PC-9 (cell line): ENCODE data around the gene GNAS. TPM values are rescaled to one million over a fixed set of nuclear protein-coding genes. Genes with fewer than 3 reads are reported as not detected.

Source experiments
- BruUV-seq: library from RNA; stranded (reverse); fragments of 400-500 nt; replicated peaks from 2 replicates; lab custom pipeline; 2021; lab: Mats Ljungman, UMichigan
- CTCF ChIA-PET: fragments of 300-600 bp; sonication (Branson Sonifier 250); formaldehyde crosslinking; loops from one replicate; lab custom pipeline; 2022; ENCODE audit warnings: antibody characterized with exemption; lab: Charles Lee
- POLR2A ChIA-PET: fragments of 300-600 bp; sonication (Branson Sonifier 250); formaldehyde crosslinking; loops from one replicate; lab custom pipeline; 2022; ENCODE audit warnings: antibody characterized with exemption; ENCODE audit not compliant: unreplicated experiment; lab: Charles Lee
- DNase-seq, 2 experiments: peaks; one replicate each; pipeline versions ENCODE4 v3.0.0 to v3.0.0-alpha.2; 2015 to 2022; ENCODE audit warnings: mixed read lengths in 1 of 2
- H2AFZ ChIP-seq: fragments of 200-600 bp; sonication (generic); 2 replicates; pipeline ENCODE4 v1.8.1; 2017; ENCODE audit warnings: antibody characterized with exemption
- H3F3A ChIP-seq: fragments of 200-600 bp; sonication (generic); 2 replicates; pipeline ENCODE4 v1.8.1; 2017; ENCODE audit warnings: antibody characterized with exemption, mild to moderate bottlenecking, low read depth; ENCODE audit not compliant: insufficient read depth
- H3K27ac ChIP-seq: fragments of 200-600 bp; sonication (generic); 2 replicates; pipeline ENCODE4 v1.6.1; 2016; ENCODE audit warnings: mixed run types
- H3K27me3 ChIP-seq: fragments of 200-600 bp; sonication (generic); 2 replicates; pipeline ENCODE4 v1.6.1; 2016; ENCODE audit warnings: low read depth, mixed run types; ENCODE audit not compliant: insufficient read depth
- H3K36me3 ChIP-seq: fragments of 200-600 bp; sonication (generic); 2 replicates; pipeline ENCODE4 v1.6.1; 2016; ENCODE audit warnings: low read depth, mixed run types
- H3K4me1 ChIP-seq: fragments of 200-600 bp; sonication (generic); replicated peaks from 2 replicates; pipeline ENCODE4 v1.6.1; 2016; ENCODE audit warnings: mixed run types; ENCODE audit not compliant: insufficient read depth
- H3K4me2 ChIP-seq: fragments of 200-600 bp; sonication (generic); 2 replicates; pipeline ENCODE4 v1.6.1; 2017; ENCODE audit warnings: mixed run types
- H3K4me3 ChIP-seq: fragments of 200-600 bp; sonication (generic); 2 replicates; pipeline ENCODE4 v1.6.1; 2016; ENCODE audit warnings: mixed run types
- H3K79me2 ChIP-seq: fragments of 200-600 bp; sonication (generic); 2 replicates; pipeline ENCODE4 v1.6.1; 2017; ENCODE audit warnings: low read depth, mixed run types
- H3K9me2 ChIP-seq: fragments of 200-600 bp; sonication (generic); 2 replicates; pipeline ENCODE4 v1.8.1; 2017; ENCODE audit warnings: mild to moderate bottlenecking; ENCODE audit not compliant: insufficient read depth
- H3K9me3 ChIP-seq: fragments of 200-600 bp; sonication (generic); 2 replicates; pipeline ENCODE4 v1.8.1; 2016; ENCODE audit warnings: low read depth; ENCODE audit not compliant: insufficient read depth
- H4K20me1 ChIP-seq: fragments of 200-600 bp; sonication (generic); 2 replicates; pipeline ENCODE4 v1.8.1; 2017; ENCODE audit not compliant: insufficient read depth
- CTCF ChIP-seq: fragments of 200-600 bp; sonication (generic); conservative IDR thresholded peaks from 2 replicates; pipeline ENCODE4 v1.6.1; 2017; ENCODE audit warnings: mixed run types, antibody characterized with exemption, mild to moderate bottlenecking, moderate library complexity
- EZH2 ChIP-seq: fragments of 200-600 bp; sonication (generic); IDR thresholded peaks from 2 replicates; pipeline ENCODE4 v1.8.0; 2017; ENCODE audit warnings: antibody characterized with exemption, low read depth
- intact Hi-C: fragments of 100-400 bp; cut with micrococcal nuclease; formaldehyde crosslinking; loops from one replicate; pipeline ENCODE4 v1.10.0; 2022; ENCODE audit not compliant: unreplicated experiment
- total RNA-seq: library from RNA; stranded (reverse); gene quantifications from 2 replicates; pipeline ENCODE4 v1.2.3, GENCODE V29; 2021

The GNAS gene
- total RNA-seq, 1 experiment from 2014 or later: 929 TPM

GRCh38 chr20:58891086-58891717 is 38.7 kb downstream of the GNAS start:
- Histone ChIP-seq H3K9me2 (no peaks in the 10 kb centered on the region), H2AFZ (peak overlapping the region; percentile 78; the same call in 1 of the 2 replicates), H3F3A (peaks cover under 1% of the 10 kb centered on the region; the same call in 1 of the 2 replicates), H4K20me1 (peaks cover 31% of the 10 kb centered on the region), H3K4me1 (peaks cover 34% of the 10 kb centered on the region), H3K9me3 (no peaks in the 10 kb centered on the region), H3K79me2 (peaks cover 56% of the 10 kb centered on the region), H3K36me3 (0 out of 2 replicates have a peak, but pooled peaks cover 20% of the 10 kb centered on the region), H3K27ac (peak overlapping the region; percentile 85; the same call in 1 of the 2 replicates), H3K27me3 (no peaks in the 10 kb centered on the region), H3K4me2 (peak overlapping the region; percentile 82), H3K4me3 (peak overlapping the region; percentile 83; the same call in 1 of the 2 replicates)
- BruUV-seq: no TSS peak
- TF ChIP-seq CTCF (no peak), EZH2 (no peak)
- CTCF ChIA-PET: interaction anchor here (0.6 kb wide), 1 partner anchor 140 kb away, joined by 5 read pairs; no protein-coding TSS in a partner anchor
- POLR2A ChIA-PET: interaction anchor here (0.5 to 0.6 kb wide), 2 partner anchors 141 to 531 kb away, joined by 3 to 7 read pairs; no protein-coding TSS in a partner anchor
- DNase-seq: peak in 1 of 2 experiments; percentile 67
- intact Hi-C loops: loop anchor here (1.0 to 5.0 kb wide), 2 partner anchors 90 to 196 kb away; partner anchors contain the start of gene NELFCD

DNA sequence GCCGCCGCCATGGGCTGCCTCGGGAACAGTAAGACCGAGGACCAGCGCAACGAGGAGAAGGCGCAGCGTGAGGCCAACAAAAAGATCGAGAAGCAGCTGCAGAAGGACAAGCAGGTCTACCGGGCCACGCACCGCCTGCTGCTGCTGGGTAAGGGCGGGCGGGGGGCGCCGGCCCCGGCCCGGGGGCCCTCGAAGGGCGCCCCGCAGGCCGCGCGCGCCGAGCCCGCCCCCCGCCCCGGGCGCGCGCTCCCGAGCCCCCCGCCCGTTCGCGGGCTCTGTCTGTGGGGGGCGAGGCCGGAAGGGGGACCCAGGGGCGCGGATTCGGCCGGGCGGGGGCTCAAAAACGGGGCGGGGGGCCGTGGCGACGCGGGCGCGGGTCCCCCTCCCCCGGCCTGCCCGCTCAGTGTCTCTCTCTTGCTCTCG is 39.2 kb downstream of the GNAS start:
- H3K36me3 ChIP-seq: peaks cover 25% of the 10 kb centered on the region; the same call in 1 of the 2 replicates
- peak overlapping the region; percentile 85 for H3K27ac ChIP-seq
- TF ChIP-seq CTCF: no peak
- no peak for TF ChIP-seq EZH2
- DNase-seq: no peak
- H3K9me2 ChIP-seq: no peaks in the 10 kb centered on the region
- no peaks in the 10 kb centered on the region for H3K9me3 ChIP-seq
- no TSS peak for BruUV-seq
- H3K27me3 ChIP-seq: no peaks in the 10 kb centered on the region
- H3K4me2 ChIP-seq: peak overlapping the region; percentile 95
- H3F3A ChIP-seq: peaks cover 5% of the 10 kb centered on the region; the same call in 1 of the 2 replicates
- H3K4me3 ChIP-seq: peak overlapping the region; percentile 83; the same call in 1 of the 2 replicates
- POLR2A ChIA-PET: interaction anchor here (0.6 kb wide), 1 partner anchor 151 kb away, joined by 3 read pairs; the partner anchor contains the start of gene PRELID3B
- intact Hi-C loops: loop anchor here (1.0 to 5.0 kb wide), 2 partner anchors 90 to 196 kb away; partner anchors contain the start of gene NELFCD
- peaks cover 36% of the 10 kb centered on the region for H4K20me1 ChIP-seq
- CTCF ChIA-PET: interaction anchor here (0.6 kb wide), 1 partner anchor 139 kb away, joined by 5 read pairs; no protein-coding TSS in a partner anchor
- no peak overlapping the region for H2AFZ ChIP-seq
- H3K4me1 ChIP-seq: peaks cover 34% of the 10 kb centered on the region
- peaks cover 61% of the 10 kb centered on the region for H3K79me2 ChIP-seq

DNA sequence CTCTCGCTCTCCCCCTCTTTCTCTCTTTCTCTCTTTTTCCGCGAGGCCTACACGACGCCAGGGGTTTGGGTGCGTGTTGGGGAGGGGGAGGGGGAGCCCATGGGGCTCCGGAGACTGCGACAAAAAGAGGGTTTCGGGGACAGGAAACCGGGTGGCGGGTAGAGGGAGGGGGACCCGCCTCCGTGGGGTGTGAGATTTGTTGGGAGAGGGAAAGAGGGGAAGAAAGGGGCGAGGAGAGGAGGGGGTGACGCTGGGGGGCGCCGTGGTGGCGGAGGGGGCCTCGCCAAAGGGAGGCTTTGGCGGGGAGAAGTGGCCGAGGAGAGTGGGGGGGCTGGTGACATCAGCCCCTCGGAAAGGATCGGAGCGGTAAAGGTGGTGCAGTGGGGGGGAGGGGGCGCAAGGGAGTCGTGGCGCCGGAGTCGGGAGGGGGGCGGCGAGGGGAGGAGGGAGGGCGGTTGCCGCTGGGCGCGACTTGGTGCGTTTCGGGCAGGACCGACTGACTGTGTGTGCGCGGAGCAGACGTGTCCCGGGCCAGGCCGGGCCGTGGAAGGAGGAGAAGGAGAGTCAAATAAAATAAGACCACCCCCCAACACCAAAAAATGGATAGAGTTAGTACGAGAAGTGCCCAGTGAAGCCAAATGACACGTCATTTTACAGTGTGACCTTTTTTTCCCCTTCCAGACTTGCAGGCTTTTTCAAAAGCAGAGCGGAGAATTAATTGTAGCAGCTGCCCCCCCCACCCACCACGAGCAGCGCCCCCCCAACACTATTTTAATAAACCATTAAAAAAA is 39.8 kb downstream of the GNAS start:
- POLR2A ChIA-PET: interaction anchor here (0.6 kb wide), 1 partner anchor 150 kb away, joined by 3 read pairs; the partner anchor contains the start of gene PRELID3B
- no TSS peak for BruUV-seq

More for the DNA sequence above, 39.8 kb downstream of the GNAS start:
- Histone ChIP-seq H3K4me3 (peak overlapping the region; percentile 83), H4K20me1 (peaks cover 42% of the 10 kb centered on the region), H3K27ac (peak overlapping the region; percentile 85), H3K79me2 (peaks cover 65% of the 10 kb centered on the region), H3F3A (peaks cover 10% of the 10 kb centered on the region; the same call in 1 of the 2 replicates), H2AFZ (peak overlapping the region; percentile 84), H3K4me1 (peaks cover 28% of the 10 kb centered on the region), H3K9me3 (no peaks in the 10 kb centered on the region), H3K36me3 (peaks cover 31% of the 10 kb centered on the region; the same call in 1 of the 2 replicates), H3K9me2 (no peaks in the 10 kb centered on the region), H3K27me3 (no peaks in the 10 kb centered on the region), H3K4me2 (peak overlapping the region; percentile 95)
- CTCF ChIA-PET: no interaction called here
- TF ChIP-seq CTCF (no peak), EZH2 (no peak)
- DNase-seq: peak in 1 of 2 experiments; percentile 64
- intact Hi-C loops: loop anchor here (5.0 kb wide), 1 partner anchor 195 kb away; no protein-coding TSS in a partner anchor
